Kidney (tissue), 14 donors: ENCODE measurements around the gene VSX1. TPM values are rescaled to one million over a fixed set of nuclear protein-coding genes. Genes with fewer than 3 reads are reported as not detected.
A peak's percentile ranks its signal among the peaks of the same experiment; 100 is the strongest.

Experiments used
- DNase-seq, 5 donors: peaks; one replicate each; pipeline ENCODE4 v3.0.0-alpha.2; 2013 to 2020
- FAIRE-seq: peaks from 2 replicates; lab custom pipeline; 2012; peaks lifted over from hg19 to GRCh38; lab: Jason Lieb, UNC
- H3K27ac ChIP-seq, 2 donors: one replicate each; pipeline ENCODE4 v1.7.0; 2013; ENCODE audit warnings: low read depth in 2 of 2, low read length in 2 of 2, inconsistent platforms in 1 of 2
- H3K27me3 ChIP-seq: one replicate; pipeline ENCODE4 v1.7.1; 2013; ENCODE audit warnings: low read length, inconsistent platforms; ENCODE audit not compliant: control insufficient read depth, insufficient read depth
- H3K36me3 ChIP-seq, 3 donors: one replicate each; pipeline versions ENCODE4 v1.7.0 to v1.7.1; 2013; ENCODE audit warnings: low read length in 3 of 3, control low read depth in 1 of 3, inconsistent platforms in 1 of 3; ENCODE audit not compliant: insufficient read depth in 3 of 3, control insufficient read depth in 2 of 3
- H3K4me1 ChIP-seq, 3 donors: one replicate each; pipeline versions ENCODE4 v1.7.0 to v1.7.1; 2013; ENCODE audit warnings: low read length in 3 of 3, inconsistent platforms in 1 of 3, low read depth in 1 of 3; ENCODE audit not compliant: control insufficient read depth in 2 of 3, insufficient read depth in 2 of 3
- H3K4me3 ChIP-seq, 3 donors: one replicate each; pipeline versions ENCODE4 v1.7.0 to v1.8.1; 2013; ENCODE audit warnings: low read length in 3 of 3, control low read depth in 1 of 3, inconsistent platforms in 1 of 3
- H3K9ac ChIP-seq, 3 donors: one replicate each; pipeline versions ENCODE4 v1.7.0 to v1.7.1; 2013; ENCODE audit warnings: low read length in 3 of 3, control low read depth in 1 of 3, inconsistent platforms in 1 of 3
- H3K9me3 ChIP-seq, 3 donors: one replicate each; pipeline versions ENCODE4 v1.7.0 to v1.7.1; 2013; ENCODE audit warnings: low read length in 3 of 3, control low read depth in 1 of 3, inconsistent platforms in 1 of 3; ENCODE audit not compliant: control insufficient read depth in 2 of 3, insufficient read depth in 1 of 3
- intact Hi-C: fragments of 100-400 bp; cut with DNase I; formaldehyde crosslinking; loops from one replicate; pipeline ENCODE4 v1.11.1; 2022
- polyA plus RNA-seq: library from polyadenylated mRNA; stranded (reverse); fragments of 350-450 nt; fragmentation: Illumina TruSeq; extraction: RNeasy Lipid Tissue Mini Kit (QIAGEN cat#74804); gene quantifications from one replicate; pipeline ENCODE4 v1.2.3, GENCODE V29; 2014; ENCODE audit warnings: low read depth, low replicate concordance; ENCODE audit not compliant: insufficient read depth
- total RNA-seq: library from RNA; stranded (reverse); fragmentation: NEBNext Ultra II Directional; extraction: Animal tissue kit (Norgen Biotek cat#: 25700); gene quantifications from one replicate; pipeline ENCODE4 v1.2.1, GENCODE V29; 2021
- TF ChIP-seq, protein P1 (sequence below): IDR thresholded peaks from 3 replicates; pipeline ENCODE4 v1.5.1; 2012; ENCODE audit warnings: mild to moderate bottlenecking, moderate library complexity, borderline replicate concordance; ENCODE audit not compliant: insufficient read depth; ENCODE audit errors: extremely low read depth
- donor health status: control.
- donor health status: control.
- donor health status: control.
- donor health status: control.
- donor health status: control.
- donor health status: DM: yes; HTN: yes; CAD: no.
- donor health status: Normal renal cell carcinoma (clear cell type).

Gene VSX1
- total and polyA plus RNA-seq, 2 donors from 2014 or later, result 0.41 TPM; not detected in 1

DNA sequence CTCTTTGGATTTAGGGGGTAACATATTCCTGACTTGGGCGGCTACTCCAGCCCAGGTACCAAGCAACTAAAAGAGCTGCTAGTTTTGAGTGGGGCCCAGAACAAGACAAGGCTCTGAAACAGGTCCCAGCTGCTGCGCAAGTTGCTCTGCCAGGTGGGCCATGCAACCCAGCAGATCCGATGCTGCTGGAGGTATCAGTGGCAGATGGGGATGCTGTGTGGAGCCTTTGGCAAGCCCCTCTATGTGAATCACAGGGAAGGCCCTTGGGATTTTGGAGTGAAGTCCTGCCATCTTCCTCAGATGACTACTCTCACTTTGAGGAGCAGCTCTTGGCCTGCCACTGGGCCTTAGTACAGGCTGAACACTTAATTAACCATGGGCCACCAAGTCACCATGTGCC lies 43.7 kb upstream of the VSX1 start:
- no peak overlapping the region for H3K9ac ChIP-seq
- FAIRE-seq, result no peak
- no peaks in the 10 kb centered on the region for H3K4me1 ChIP-seq
- intact Hi-C loops, result no loop called here
- no peak for DNase-seq
- no peaks in the 10 kb centered on the region for H3K36me3 ChIP-seq
- H3K27ac ChIP-seq, result no peak overlapping the region
- no peaks in the 10 kb centered on the region for H3K27me3 ChIP-seq
- TF ChIP-seq, protein P1, sequence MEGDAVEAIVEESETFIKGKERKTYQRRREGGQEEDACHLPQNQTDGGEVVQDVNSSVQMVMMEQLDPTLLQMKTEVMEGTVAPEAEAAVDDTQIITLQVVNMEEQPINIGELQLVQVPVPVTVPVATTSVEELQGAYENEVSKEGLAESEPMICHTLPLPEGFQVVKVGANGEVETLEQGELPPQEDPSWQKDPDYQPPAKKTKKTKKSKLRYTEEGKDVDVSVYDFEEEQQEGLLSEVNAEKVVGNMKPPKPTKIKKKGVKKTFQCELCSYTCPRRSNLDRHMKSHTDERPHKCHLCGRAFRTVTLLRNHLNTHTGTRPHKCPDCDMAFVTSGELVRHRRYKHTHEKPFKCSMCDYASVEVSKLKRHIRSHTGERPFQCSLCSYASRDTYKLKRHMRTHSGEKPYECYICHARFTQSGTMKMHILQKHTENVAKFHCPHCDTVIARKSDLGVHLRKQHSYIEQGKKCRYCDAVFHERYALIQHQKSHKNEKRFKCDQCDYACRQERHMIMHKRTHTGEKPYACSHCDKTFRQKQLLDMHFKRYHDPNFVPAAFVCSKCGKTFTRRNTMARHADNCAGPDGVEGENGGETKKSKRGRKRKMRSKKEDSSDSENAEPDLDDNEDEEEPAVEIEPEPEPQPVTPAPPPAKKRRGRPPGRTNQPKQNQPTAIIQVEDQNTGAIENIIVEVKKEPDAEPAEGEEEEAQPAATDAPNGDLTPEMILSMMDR, result no peak
- peaks cover 0 to 3% (median 0%) of the 10 kb centered on the region in 3 donors for H3K9me3 ChIP-seq
- no peak overlapping the region for H3K4me3 ChIP-seq

DNA sequence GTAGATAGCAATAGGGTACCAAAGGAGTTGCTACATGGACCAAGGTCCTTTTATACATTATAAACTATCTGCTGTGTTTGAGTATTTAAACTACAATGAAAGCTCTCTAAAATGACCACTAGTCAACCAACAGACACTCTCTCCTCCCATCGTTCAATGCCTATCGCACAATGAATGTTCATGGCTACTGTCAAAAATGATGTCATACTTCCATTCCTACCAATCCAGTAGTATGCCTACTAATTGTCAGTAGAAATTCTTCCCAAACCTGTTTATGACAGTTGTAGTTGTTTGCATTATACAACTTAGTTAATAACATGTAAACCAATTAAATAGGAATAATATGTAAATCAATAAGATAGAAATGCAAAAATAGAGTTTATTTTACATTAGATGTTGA lies 39.0 kb upstream of the VSX1 start:
- Histone ChIP-seq H3K27ac (no peak overlapping the region), H3K4me1 (no peaks in the 10 kb centered on the region), H3K36me3 (no peaks in the 10 kb centered on the region), H3K9ac (no peak overlapping the region), H3K9me3 (peaks cover 0 to 2% (median 2%) of the 10 kb centered on the region in 3 donors), H3K27me3 (no peaks in the 10 kb centered on the region), H3K4me3 (no peak overlapping the region)
- FAIRE-seq, result no peak
- intact Hi-C loops, result no loop called here
- TF ChIP-seq, protein P1, result no peak
- DNase-seq, result no peak

DNA sequence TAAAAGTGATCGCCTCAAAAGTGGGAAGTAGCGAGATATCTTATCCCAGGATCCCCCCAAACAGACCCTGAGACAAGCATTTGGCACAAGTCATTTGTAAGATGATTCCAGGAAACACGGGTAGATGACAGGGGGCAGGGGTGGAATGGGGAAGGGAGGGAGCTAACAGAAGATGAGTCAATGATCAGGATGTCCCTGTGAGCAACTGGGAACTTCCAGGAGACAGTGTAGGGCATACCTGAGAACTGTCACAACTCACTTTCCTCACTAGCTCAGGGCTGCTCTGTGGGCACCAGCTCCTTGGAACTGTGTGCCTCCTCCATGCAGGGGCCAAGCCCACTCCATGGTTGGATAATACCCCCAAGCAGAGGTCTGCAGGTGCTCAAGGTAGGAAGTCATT lies 38.5 kb upstream of the VSX1 start:
- intact Hi-C loops, result no loop called here
- Histone ChIP-seq H3K27ac (no peak overlapping the region), H3K9me3 (peaks cover 0 to 2% (median 2%) of the 10 kb centered on the region in 3 donors), H3K4me1 (no peaks in the 10 kb centered on the region), H3K36me3 (no peaks in the 10 kb centered on the region), H3K4me3 (no peak overlapping the region), H3K27me3 (no peaks in the 10 kb centered on the region), H3K9ac (no peak overlapping the region)
- TF ChIP-seq, protein P1, result no peak
- DNase-seq (no peak), FAIRE-seq (no peak)

DNA sequence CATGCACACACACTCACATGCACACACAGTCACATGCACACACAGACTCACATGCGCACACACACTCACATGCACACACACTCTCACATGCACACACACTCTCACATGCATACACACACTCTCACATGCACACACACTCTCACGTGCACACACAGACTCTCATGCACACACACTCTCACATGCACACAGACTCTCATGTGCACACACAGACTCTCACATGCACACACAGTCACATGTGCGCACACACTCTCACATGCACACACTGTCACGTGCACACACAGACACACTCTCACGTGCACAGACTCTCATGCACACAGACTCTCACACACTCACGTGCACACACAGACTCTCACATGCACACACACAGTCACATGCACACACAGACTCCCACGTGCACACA lies 36.6 kb upstream of the VSX1 start:
- no peaks in the 10 kb centered on the region for H3K27me3 ChIP-seq
- H3K4me3 ChIP-seq, result peak overlapping the region in 1 of 3 donors; percentile 28
- TF ChIP-seq, protein P1, result no peak
- DNase-seq, result no peak
- no peak for FAIRE-seq
- H3K36me3 ChIP-seq, result no peaks in the 10 kb centered on the region
- H3K4me1 ChIP-seq, result no peaks in the 10 kb centered on the region
- no peak overlapping the region for H3K27ac ChIP-seq
- H3K9me3 ChIP-seq, result peaks cover 0 to 2% (median 2%) of the 10 kb centered on the region in 3 donors
- intact Hi-C loops, result no loop called here
- H3K9ac ChIP-seq, result no peak overlapping the region
